Fibroblast of skin of left biceps (primary cell): Measurements from ENCODE around the gene DEPDC5.
"Not testable (repeated sequence)": the region's sequence is repeated elsewhere in the genome, so short reads cannot be mapped to it uniquely, and the experiment has no call there.

Source experiments
- DNase-seq, 2 experiments: peaks; one replicate each; pipeline ENCODE4 v3.0.0-alpha.2; 2013; ENCODE audit warnings: low read depth in 2 of 2

DEPDC5 gene

DNA sequence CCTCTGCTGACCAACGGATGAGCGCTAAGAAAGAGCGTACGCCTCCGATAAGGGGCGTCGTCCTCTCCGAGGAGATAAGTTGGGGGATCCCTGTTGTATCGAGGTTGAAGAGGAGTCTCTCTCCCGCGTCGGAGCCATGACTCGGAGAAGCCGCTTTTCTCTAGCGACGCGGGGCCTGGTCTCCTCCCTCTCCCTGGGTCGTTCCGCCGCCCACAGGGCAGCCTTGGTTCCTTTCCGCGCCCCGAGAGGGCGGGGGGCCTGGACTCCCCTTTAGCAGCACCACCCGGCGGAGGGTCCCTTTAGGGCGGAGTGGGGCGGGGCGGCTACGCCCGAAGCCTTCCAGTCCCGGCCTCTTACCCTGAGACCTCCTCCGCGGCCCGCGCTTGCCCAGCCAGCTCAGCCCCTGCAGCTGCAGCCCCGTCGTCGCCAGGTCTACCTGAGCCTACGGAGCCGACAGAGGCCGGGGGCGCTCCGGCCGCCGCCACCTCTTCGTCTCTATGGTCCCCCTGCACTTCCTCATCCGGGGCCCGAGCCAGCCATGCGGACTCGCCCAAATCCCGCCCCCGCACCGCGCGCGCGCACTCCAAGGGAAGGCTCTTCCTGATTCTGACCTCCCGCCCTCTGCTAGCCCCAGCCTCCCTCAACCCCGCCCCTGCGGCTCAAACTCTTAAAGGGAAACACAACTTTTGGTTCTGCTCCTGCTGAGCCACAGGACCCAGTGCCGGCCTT is 4.0 kb upstream of the DEPDC5 start, which contains the start of gene PRR14L:
Gene PRR14L (minus strand): TSS at position 497 of the 729 bp plus-strand sequence. CDS start 11,272 bp downstream, outside the sequence.
- DNase-seq = peak; percentile 80 to 81

DNA sequence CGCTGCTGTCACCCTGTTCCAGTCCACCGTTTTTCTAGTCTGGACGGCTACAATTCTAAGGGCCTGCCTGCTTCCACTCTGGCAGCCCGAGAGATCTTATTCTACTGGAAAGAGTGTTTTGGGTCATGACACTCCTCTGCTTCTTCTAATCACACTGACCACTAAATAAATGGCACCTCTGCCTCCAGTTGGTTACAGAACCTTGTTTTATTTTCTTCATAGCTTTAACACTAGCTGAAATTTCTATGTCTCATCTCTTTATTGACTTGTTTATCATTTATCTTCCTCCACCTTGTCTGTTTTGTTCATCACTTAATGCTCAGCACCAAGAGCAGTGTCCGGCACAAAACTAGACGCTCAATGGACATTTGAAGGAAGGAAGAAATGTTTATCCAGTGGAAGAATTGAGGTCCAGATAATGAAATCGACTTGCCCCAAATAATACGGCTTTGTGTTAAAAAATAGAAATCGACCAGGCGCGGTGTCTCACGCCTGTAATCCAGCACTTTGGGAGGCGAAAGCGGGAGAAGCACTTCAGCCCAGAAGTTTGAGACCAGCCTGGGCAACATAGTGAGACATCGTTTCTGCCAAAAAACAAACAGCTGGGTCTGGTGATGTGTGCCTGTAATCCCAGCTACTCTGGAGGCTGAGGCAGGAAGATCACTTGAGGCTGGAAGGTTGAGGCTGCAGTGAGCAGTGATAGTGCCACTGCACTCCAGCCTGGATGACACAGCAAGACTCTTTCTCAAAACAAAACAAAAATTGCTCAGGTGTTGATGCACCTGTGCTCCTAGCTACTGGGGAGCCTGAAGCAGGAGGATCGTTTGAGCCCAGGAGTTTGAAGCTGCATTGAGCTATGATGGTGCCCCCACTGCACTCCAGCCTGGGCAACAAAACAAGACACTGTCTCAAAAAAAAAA is 3.2 kb upstream of the DEPDC5 start:
- DNase-seq = no peak

DNA sequence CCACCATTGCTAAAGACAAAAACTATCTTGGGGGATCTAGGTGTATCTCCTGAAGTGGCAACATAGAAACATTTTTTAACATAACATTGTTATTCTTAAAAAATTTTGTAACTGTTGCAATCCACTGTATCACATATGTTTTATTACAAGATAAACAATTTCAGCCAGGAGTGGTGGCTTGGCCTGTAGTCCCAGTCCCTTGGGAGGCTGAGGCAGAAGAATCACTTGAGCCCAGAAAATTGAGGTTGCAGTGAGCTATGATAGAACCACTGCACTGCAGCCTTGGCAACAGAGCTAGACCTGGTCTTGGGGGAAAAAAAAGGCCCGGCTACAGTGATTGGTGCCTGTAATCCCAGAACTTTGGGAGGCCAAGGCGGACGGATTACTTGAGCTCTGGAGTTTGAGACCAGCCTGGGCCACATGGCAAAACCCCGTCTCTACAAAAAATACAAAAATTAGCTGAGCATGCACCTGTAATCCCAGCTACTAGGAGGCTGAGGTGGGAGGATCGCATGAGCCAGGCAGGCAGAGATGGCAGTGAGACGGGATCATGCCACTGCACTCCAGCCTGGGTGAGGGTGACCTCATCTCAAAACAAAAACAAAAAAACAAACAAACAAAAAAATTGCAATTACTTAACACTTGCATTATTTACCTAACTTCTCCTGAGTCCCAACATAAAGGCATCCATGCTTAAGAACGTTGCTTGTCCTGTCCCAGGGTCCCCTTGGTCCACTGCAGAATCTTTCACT is 1.5 kb upstream of the DEPDC5 start:
- DNase-seq = no peak

DNA sequence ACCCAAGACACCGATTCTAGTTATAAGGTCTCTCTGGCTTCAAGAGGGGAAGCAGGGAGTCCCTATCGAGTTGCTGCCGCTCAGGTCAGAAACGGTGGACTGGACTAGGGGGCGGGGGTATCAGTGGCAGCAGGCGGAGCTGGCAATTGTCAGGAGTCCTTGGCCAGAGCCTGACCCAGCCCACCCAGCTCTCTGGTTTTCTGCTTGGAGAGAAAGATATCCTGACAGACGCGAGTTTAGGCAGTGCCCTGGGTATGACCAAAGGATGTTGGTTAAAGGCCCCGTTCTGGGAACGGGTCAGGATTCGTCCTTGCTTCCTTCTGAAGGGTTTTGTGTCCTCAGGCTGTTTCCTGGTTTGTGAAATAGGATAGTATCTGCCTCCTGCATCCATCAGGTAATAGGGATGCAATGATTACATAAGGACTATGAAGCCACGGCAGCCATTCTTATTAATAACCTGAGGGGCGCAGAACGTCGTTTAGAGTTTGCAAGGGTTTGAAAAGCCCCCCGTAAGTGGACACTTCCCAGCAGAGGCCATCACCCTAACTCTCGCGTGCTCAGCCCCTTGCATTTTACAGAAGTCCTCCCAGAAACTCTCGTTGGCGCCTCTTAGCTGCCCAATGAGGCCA is 700 bp upstream of the DEPDC5 start:
- no peak for DNase-seq

DNA sequence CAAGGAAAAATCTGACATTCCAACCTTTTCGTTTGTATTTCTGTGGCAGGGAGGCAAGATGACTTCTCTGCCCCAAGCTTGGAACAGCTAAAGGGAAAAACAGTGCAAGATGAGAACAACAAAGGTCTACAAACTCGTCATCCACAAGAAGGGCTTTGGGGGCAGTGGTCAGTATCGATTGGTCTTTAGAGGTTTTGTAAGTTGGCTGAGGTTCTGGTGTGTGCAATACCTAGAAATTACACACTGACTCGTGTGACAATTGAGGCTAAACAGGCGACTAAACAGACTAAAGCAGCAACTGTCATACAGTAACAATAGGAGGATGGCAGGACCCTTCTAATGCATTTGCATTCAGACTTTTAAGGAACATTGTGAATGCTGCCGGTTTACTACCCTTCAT is 994 bp downstream of the DEPDC5 start:
- DNase-seq = no peak

DNA sequence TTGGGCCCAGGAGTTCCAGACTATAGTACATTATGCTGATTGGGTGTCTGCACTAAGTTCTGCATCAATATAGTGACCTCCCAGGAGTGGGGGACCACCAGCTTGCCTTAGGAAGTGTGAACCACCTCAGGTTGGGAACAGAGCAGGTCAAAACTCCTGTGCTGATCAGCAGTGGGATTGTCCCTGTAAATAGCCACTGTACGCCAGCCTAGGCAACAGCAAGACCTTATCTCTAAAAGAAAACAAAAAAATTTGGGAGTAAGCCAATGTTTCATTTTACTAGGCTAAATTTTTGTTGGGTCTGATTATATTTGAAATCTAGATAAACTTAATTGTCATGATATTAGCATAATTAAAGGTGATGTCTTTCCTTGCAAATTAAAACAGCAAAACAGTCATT is 3.4 kb downstream of the DEPDC5 start:
- no peak for DNase-seq

DNA sequence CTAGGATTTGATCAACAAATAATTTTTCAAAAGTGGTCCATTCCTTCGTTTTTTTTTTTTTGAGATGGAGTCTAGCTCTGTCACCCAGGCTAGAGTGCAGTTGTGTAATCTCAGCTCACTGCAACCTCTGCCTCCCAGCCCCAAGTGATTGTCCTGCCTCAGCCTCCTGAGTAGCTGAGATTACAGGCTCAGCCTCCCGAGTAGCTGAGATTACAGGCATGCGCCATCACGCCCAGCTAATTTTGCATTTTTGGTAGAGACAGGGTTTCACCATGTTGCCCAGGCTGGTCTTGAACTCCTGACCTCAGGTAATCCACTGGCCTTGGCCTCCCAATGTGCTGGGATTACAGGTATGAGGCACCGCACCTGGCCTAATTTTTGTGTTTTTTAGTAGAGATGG is 5.0 kb downstream of the DEPDC5 start:
- DNase-seq = not testable (repeated sequence)

DNA sequence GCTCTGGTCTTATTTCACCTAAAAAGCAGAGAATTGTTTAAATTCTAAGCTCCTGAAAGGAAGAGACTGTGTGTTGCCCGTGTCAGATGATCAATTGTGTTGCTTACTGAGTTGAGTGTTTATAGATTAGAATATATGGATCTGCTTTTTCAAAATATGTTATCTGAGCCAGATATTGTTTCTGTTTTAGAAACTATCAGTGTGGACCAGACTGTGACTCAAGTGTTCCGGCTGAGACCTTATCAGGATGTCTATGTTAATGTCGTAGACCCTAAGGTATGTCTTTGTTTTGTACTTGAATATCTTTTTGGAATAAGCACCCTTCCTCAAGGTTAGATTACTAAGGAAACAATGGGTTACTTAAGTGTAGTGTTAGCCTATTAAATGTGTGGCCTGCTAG is 11.0 kb downstream of the DEPDC5 start:
- DNase-seq = no peak

DNA sequence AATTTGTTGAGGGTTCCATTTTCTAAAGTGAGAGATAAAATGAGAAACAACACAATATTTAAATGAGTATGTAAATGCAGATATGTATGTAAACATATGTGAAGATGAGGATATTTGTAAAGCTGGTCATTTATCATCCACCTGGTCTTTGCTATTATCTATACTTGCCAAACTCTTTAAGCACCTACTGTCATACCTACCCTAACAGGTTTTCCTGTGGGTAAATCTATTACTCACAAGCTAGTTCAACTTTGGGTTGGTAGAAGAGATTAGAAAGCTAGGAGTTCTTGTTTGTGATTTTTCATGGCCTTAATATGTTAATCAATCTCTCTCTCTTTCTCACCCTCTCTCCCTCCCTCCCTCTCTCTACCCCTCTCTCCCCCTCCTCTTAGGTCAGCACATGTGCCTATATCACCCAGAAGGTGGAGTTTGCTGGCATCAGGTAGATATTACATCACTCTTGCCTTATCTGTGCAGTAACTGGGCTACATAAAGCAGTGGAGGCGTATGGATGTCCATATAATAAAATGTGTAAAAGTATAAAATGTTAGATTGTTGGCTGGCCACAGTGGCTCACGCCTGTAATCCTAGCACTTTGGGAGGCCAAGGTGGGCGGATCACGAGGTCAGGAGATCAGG is 14.7 kb downstream of the DEPDC5 start:
- no peak for DNase-seq

DNA sequence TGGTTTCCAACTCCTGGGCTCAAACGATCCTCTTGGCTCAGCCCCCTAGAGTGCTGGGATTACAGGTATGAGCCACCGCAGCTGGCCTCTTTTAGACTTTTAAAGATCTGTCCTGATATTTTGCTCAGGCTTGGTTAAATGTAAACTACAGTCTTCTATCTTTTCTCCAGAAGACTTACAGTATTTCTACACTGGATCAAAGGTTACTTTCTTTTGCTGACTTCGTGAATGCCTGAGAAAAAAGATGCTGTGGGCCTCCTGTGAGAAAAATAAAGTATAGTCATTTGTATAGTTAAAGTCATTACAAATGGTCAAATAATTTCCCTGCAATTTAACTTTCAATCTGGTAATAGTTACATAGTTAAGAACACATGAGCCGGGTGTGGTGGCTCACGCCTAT is 19.6 kb downstream of the DEPDC5 start:
- no peak for DNase-seq

DNA sequence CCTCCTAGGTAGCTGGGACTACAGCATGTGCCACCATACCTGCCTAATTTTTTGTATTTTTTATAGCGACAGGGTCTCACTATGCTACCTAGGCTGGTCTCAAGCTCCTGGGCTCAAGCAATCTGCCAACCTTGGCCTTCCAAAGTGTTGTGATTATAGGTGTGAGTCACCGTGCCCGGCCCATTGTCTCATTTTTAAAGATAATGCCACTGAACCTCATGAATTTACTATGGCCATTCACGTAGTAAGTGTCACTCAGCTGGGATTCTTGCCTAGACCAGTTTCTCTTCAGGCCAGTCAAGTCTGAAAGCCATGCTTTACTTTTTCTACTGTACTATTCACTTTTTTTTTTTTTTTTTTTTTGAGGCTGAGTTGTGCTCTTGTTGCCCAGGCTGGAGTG is 22.4 kb downstream of the DEPDC5 start:
- DNase-seq = no peak

DNA sequence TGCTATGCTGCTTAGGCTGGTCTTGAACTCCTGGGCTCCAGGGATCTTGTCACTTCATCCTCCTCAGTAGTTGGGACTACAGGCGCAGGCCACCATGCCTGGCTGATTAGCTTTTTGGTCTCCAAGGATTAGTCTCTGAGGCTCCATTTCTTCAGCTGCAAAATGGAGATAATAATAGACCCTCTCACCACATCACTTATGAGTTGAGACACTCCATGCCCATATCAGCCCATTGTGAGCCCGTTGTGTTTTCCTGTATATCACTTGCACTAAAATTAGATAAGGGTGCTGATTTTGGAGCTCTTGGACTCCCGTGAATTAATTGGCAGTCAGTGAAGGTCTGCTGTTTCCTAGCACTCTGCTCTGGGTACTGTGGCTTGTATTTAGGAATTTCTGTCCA is 36.0 kb downstream of the DEPDC5 start:
- no peak for DNase-seq

DNA sequence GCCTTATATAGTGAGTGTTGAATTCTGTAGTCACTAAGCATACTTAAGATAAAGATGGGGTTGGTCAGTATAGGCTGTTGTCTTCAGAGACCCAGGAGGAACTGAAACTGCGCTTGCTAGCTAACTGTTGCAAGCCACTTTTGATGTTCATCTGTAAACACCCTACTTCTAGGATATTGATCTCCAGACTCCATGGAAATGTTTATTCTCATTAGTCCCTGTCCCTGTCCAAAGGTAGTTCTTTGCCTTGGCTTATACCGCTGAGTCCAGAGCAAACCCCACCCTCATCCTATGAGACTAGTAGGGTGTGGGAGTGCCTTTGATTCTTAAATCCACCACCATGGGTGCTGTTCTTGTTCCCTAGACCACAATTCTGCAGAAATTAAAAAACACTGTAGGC is 36.4 kb downstream of the DEPDC5 start:
- DNase-seq = no peak

DNA sequence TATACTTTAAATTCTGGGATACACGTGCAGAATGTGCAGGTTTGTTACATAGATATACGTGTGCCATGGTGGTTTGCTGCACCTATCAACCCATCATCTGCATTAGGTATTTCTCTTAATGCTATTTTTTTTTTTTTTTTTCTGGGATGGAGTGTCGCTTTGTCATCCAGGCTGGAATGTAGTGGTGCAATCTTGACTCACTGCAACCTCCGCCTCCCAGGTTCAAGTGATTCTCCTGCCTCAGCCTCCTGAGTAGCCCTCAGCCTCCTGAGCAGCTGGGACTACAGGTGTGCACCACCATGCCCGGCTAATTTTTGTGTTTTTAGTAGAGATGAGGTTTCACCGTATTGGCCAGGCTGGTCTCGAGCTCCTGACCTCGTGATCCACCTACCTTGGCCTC is 45.5 kb downstream of the DEPDC5 start:
- not testable (repeated sequence) for DNase-seq

DNA sequence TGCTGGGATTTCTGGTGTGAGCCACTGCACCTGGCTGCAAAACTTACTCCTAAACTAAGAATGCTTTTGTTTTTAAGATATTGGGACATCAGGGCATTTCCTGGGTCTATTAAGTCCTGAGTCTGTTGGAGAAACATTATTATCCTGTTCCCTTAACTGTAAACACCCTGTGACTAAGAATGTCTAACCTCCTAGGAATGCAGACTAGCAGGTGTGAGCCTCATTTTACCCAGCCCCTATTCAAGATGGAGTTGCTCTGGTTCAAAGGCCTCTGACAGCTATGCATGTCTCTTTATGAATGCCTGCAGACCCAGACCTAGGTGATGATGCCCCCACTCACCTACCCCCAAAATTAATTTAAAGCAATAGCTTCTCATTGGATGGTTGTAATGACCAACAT is 46.2 kb downstream of the DEPDC5 start:
- DNase-seq = no peak

DNA sequence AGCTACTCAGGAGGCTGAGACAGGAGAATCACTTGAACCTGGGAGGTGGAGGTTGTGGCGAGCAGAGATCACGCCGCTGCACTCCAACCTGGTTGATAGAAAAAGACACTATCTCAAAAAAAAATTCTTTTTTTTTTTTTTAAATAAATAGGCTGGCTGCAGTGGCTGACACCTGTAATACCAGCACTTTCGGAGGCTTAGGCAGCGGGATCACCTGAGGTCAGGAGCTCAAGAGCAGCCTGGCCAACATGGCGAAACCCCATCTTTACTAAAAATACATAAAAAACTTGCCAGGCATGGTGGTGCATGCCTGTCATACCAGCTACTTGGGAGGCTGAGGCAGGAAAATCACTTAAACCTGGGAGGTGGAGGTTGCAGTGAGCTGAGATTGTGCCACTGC is 47.0 kb downstream of the DEPDC5 start:
- DNase-seq = not testable (repeated sequence)

DNA sequence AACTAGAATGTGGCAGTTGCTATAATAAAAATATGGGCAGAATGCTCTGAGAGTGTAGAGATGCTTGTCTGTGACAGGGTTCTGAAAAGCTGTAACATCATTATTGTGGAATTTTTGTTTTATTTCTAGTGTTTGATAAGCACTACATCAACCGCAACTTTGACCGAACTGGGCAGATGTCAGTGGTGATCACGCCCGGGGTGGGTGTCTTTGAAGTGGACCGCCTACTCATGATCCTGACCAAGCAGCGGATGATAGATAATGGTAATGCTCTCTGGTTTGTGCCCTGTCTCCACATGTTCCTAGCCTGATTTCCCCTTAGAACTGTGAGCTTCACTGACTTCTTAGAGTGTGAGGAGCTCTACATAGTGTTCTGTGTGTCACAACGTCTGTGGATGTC is 48.8 kb downstream of the DEPDC5 start:
- DNase-seq = no peak

DNA sequence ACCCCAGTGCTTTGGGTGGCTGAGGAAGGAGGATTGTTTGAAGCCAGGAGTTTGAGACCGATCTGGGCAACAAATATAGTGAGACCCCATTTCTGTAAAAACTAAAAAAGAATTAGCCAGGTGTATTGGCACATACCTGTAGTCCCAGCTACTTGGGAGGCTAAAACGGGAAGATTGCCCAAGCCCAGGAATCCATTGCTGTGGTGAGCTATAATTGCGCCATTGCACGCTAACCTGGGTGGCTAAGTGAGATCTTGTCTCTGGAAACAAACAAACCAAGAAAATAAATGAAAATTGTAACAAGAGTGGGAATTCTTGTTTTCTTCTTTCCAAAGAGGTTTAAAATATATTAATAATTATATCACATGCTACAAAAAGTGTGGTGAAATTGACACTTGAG is 52.9 kb downstream of the DEPDC5 start:
- no peak for DNase-seq

DNA sequence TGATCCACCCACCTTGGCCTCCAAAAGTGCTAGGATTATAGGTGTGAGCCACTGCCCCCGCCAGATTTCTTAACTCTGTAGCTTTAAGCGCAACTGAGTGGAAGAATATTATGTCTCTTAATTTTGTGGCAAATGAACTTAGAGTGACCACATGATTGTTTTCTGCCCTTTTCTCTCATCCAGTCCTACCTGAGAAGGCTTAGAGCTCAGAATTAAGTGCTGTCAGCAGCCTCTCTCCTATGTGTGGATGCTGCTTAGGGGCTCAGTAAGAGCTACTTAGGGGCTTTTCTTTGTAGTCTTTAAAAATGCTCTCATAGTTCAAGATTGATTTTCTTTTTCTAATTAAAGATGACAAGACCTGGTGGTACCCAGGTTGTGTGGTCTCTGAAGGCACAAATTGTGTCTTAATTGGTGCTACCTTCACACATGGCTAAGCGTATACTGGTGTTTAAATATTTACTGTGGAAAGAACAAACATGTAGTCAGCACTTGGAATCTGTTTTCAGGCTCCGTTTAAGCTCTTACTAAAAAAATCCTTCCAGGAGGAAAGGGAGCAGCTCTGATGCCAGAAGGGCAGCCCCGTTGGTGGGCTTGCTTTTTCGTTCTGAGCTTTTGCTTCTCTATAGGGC is 59.3 kb downstream of the DEPDC5 start:
- DNase-seq = no peak

DNA sequence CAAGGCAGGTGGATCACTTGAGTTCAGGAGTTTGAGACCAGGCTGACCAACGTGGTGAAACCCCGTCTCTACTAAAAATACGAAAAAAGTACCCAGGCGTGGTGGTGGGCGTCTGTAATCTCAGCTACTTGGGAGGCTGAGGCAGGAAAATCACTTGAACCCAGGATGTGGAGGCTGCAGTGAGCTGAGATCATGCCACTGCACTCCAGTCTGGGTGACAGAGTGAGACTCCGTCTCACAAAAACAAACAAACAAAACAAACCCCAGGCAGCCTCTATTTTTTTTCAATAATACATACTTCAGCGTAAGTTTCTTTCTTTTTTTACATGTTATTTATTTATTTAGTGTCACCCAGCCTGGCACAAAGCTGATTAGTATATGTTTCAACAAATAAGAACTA is 60.1 kb downstream of the DEPDC5 start:
- not testable (repeated sequence) for DNase-seq

DNA sequence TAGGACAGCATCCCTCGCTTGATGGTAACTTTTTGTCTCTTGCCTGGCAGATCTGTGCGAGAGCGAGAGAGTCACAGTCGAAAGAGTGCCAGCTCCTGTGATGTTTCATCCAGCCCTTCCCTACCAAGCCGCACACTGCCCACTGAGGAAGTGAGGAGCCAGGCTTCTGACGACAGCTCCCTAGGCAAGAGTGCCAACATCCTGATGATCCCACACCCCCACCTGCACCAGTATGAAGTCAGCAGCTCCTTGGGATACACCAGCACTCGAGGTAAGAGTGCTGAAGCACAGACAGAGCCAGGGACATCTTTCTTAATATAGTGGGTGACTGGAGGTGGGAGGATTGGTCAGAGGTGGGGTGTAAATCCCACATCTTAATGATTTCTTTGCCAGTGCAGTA is 61.1 kb downstream of the DEPDC5 start:
- no peak for DNase-seq
